GM23338 (cell line): ENCODE measurements around the gene MCAT. TPM values are rescaled to one million over a fixed set of nuclear protein-coding genes. Genes with fewer than 3 reads are reported as not detected.
A peak's percentile ranks its signal among the peaks of the same experiment; 100 is the strongest.

Experiments
- ATAC-seq: fragments of 200-7000 bp; cut with Tn5 transposase; 3 replicates; pipeline ENCODE4 v1.9.1; 2020
- DNase-seq: peaks from one replicate; pipeline ENCODE4 v3.0.0-alpha.2; 2015; ENCODE audit warnings: low spot score
- H2AFZ ChIP-seq: fragments of 200-600 bp; sonication (generic); 2 replicates; pipeline ENCODE4 v1.8.0; 2016; ENCODE audit warnings: antibody characterized with exemption, mild to moderate bottlenecking, moderate library complexity
- H3F3A ChIP-seq: fragments of 200-600 bp; sonication (generic); replicated peaks from 2 replicates; pipeline ENCODE4 v1.8.0; 2017; ENCODE audit warnings: antibody characterized with exemption, mixed run types, low read depth
- H3K27ac ChIP-seq: fragments of 200-600 bp; sonication (generic); 2 replicates; pipeline ENCODE4 v1.6.1; 2016; ENCODE audit warnings: low read depth
- H3K27me3 ChIP-seq: fragments of 200-600 bp; sonication (generic); 2 replicates; pipeline ENCODE4 v1.8.0; 2016; ENCODE audit warnings: mild to moderate bottlenecking, mixed run types, moderate library complexity; ENCODE audit not compliant: insufficient read depth
- H3K36me3 ChIP-seq: fragments of 200-600 bp; sonication (generic); 2 replicates; pipeline ENCODE4 v1.8.0; 2016; ENCODE audit warnings: mild to moderate bottlenecking; ENCODE audit not compliant: insufficient read depth
- H3K4me1 ChIP-seq: fragments of 200-600 bp; sonication (generic); 2 replicates; pipeline ENCODE4 v1.8.0; 2016; ENCODE audit warnings: mild to moderate bottlenecking, moderate library complexity; ENCODE audit not compliant: insufficient read depth
- H3K4me2 ChIP-seq: fragments of 200-600 bp; sonication (generic); 2 replicates; pipeline ENCODE4 v1.7.1; 2017; ENCODE audit warnings: mixed run types
- H3K4me3 ChIP-seq: fragments of 200-600 bp; sonication (generic); 2 replicates; pipeline ENCODE4 v1.6.1; 2016; ENCODE audit warnings: mixed run types
- H3K79me2 ChIP-seq: fragments of 200-600 bp; sonication (generic); replicated peaks from 2 replicates; pipeline ENCODE4 v1.8.0; 2017; ENCODE audit warnings: mild to moderate bottlenecking; ENCODE audit not compliant: insufficient read depth
- H3K9me2 ChIP-seq: fragments of 200-600 bp; sonication (generic); 2 replicates; pipeline ENCODE4 v1.8.0; 2017; ENCODE audit not compliant: insufficient read depth
- H4K20me1 ChIP-seq: fragments of 200-600 bp; sonication (generic); replicated peaks from 2 replicates; pipeline ENCODE4 v1.8.0; 2017; ENCODE audit warnings: mild to moderate bottlenecking; ENCODE audit not compliant: insufficient read depth
- H3K27ac Mint-ChIP-seq: 2 replicates; pipeline ENCODE4 v1.8.0; 2020; ENCODE audit warnings: inconsistent platforms, mild to moderate bottlenecking, moderate library complexity, mixed read lengths
- H3K27me3 Mint-ChIP-seq: 3 replicates; pipeline ENCODE4 v1.8.0; 2022; ENCODE audit warnings: low read depth, mild to moderate bottlenecking, moderate library complexity, mixed read lengths, inconsistent platforms; ENCODE audit not compliant: insufficient read depth, poor library complexity
- H3K36me3 Mint-ChIP-seq: 3 replicates; pipeline ENCODE4 v1.8.0; 2021; ENCODE audit warnings: low read depth, mild to moderate bottlenecking, inconsistent platforms, moderate library complexity, mixed read lengths
- H3K4me1 Mint-ChIP-seq: 3 replicates; pipeline ENCODE4 v1.8.0; 2020; ENCODE audit warnings: mild to moderate bottlenecking, inconsistent platforms, mixed read lengths
- H3K4me3 Mint-ChIP-seq: 3 replicates; pipeline ENCODE4 v1.8.0; 2021; ENCODE audit warnings: moderate library complexity, mild to moderate bottlenecking, inconsistent platforms, mixed read lengths
- H3K9me3 Mint-ChIP-seq: 3 replicates; pipeline ENCODE4 v1.8.0; 2020; ENCODE audit warnings: moderate library complexity, mild to moderate bottlenecking, inconsistent platforms, mixed read lengths
- CTCF ChIP-seq, 2 experiments: fragments of 200-600 bp in 1 of 2; sonication (generic) in 1 of 2; conservative IDR thresholded peaks; 2 replicates each; pipeline versions ENCODE4 v1.5.1 to v1.6.1; 2016 to 2017; ENCODE audit warnings: antibody characterized with exemption in 2 of 2, low read depth in 2 of 2, mild to moderate bottlenecking in 2 of 2, moderate library complexity in 1 of 2
- ETS1 ChIP-seq: IDR thresholded peaks from 2 replicates; pipeline ENCODE4 v1.6.1; 2016; ENCODE audit warnings: antibody characterized with exemption
- EZH2phosphoT487 ChIP-seq: fragments of 200-600 bp; sonication (generic); IDR thresholded peaks from one replicate; pipeline ENCODE4 v1.8.1; 2018; ENCODE audit warnings: antibody characterized with exemption; ENCODE audit not compliant: unreplicated experiment
- JUNB ChIP-seq: IDR thresholded peaks from one replicate; pipeline ENCODE4 v1.6.1; 2016; ENCODE audit warnings: antibody characterized with exemption; ENCODE audit not compliant: unreplicated experiment
- NANOG ChIP-seq: IDR thresholded peaks from 2 replicates; pipeline ENCODE4 v1.6.1; 2016; ENCODE audit warnings: antibody characterized with exemption, borderline replicate concordance
- REST ChIP-seq: IDR thresholded peaks from one replicate; pipeline ENCODE4 v1.6.1; 2018; ENCODE audit warnings: antibody characterized with exemption; ENCODE audit not compliant: unreplicated experiment
- STAT1 ChIP-seq: IDR thresholded peaks from one replicate; pipeline ENCODE4 v1.6.1; 2016; ENCODE audit warnings: antibody characterized with exemption; ENCODE audit not compliant: unreplicated experiment
- ZNF114 ChIP-seq: fragments of 250-450 bp; sonication (Bioruptor Pico); IDR thresholded peaks from 2 replicates; pipeline ENCODE4 v1.5.0; 2020; ENCODE audit warnings: mild to moderate bottlenecking, moderate library complexity
- polyA plus RNA-seq: library from polyadenylated mRNA; unstranded; fragments of >200 nt; fragmentation: Nextera tagmentation; extraction: Ambion mirVana; gene quantifications from 2 replicates; pipeline ENCODE4 v1.2.1, GENCODE V29; 2016
- total RNA-seq: library from RNA; depleted of rRNA; stranded (reverse); fragments of >200 nt; shearing (Covaris generic); gene quantifications from 2 replicates; pipeline ENCODE4 v1.2.3, GENCODE V29; 2014

The MCAT gene
- total and polyA plus RNA-seq, 2 experiments from 2014 or later = 9.7 to 16.9 TPM

- Histone ChIP-seq H2AFZ (no peak overlapping the region), H3K4me2 (no peak overlapping the region), H3K36me3 (peaks cover 5% of the 10 kb centered on the region; the same call in 1 of the 2 replicates), H3K79me2 (no peaks in the 10 kb centered on the region), H3K9me2 (no peaks in the 10 kb centered on the region), H3K4me3 (no peak overlapping the region), H3K4me1 (no peaks in the 10 kb centered on the region), H3K27me3 (no peaks in the 10 kb centered on the region), H3K27ac (no peak overlapping the region), H4K20me1 (no peaks in the 10 kb centered on the region), H3F3A (0 out of 2 replicates have a peak, but pooled peaks cover 5% of the 10 kb centered on the region)
- no peak overlapping the region; the same call in 2 of the 3 replicates for H3K4me3 Mint-ChIP-seq
- ATAC-seq (peak; percentile 23), DNase-seq (peak; percentile 26)
- H3K27me3 Mint-ChIP-seq = peaks cover 4% of the 10 kb centered on the region
- H3K27ac Mint-ChIP-seq = no peak overlapping the region
- H3K36me3 Mint-ChIP-seq = peaks cover 40% of the 10 kb centered on the region
- H3K9me3 Mint-ChIP-seq = peaks cover 3% of the 10 kb centered on the region; the same call in 1 of the 3 replicates
- no peaks in the 10 kb centered on the region; the same call in 2 of the 3 replicates for H3K4me1 Mint-ChIP-seq
- no peak for TF ChIP-seq ZNF114 (CRISPR knock-in tag)
- peak in 1 of 2 experiments; percentile 44; a peak in 1 of 4 replicates for TF ChIP-seq CTCF (conservative IDR thresholded peaks at IDR 0.05; ENCODE audit: low read depth in 2 of 2)
Measured at GRCh38 chr22:43166132-43166930, 23.1 kb upstream of the MCAT start.

- Histone ChIP-seq H3K4me3 (no peak overlapping the region), H4K20me1 (no peaks in the 10 kb centered on the region), H3K36me3 (no peaks in the 10 kb centered on the region), H3K79me2 (no peaks in the 10 kb centered on the region), H3F3A (0 out of 2 replicates have a peak, but pooled peaks cover 5% of the 10 kb centered on the region), H3K4me1 (no peaks in the 10 kb centered on the region), H2AFZ (no peak overlapping the region), H3K9me2 (no peaks in the 10 kb centered on the region), H3K27ac (no peak overlapping the region), H3K4me2 (no peak overlapping the region), H3K27me3 (no peaks in the 10 kb centered on the region)
- H3K4me1 Mint-ChIP-seq = no peaks in the 10 kb centered on the region; the same call in 2 of the 3 replicates
- H3K27ac Mint-ChIP-seq = no peak overlapping the region; the same call in 1 of the 2 replicates
- DNase-seq (peak; percentile 17), ATAC-seq (no peak)
- no peak for TF ChIP-seq NANOG
- H3K27me3 Mint-ChIP-seq = peaks cover 4% of the 10 kb centered on the region
- H3K4me3 Mint-ChIP-seq = no peak overlapping the region
- peaks cover 3% of the 10 kb centered on the region; the same call in 1 of the 3 replicates for H3K9me3 Mint-ChIP-seq
- peaks cover 25% of the 10 kb centered on the region for H3K36me3 Mint-ChIP-seq
Measured at GRCh38 chr22:43164636-43165035, 21.4 kb upstream of the MCAT start.

GRCh38 chr22:43163241-43163795 is 20.1 kb upstream of the MCAT start:
- Histone ChIP-seq H3K4me2 (no peak overlapping the region), H4K20me1 (no peaks in the 10 kb centered on the region), H3K4me1 (no peaks in the 10 kb centered on the region), H2AFZ (no peak overlapping the region), H3K4me3 (no peak overlapping the region), H3K9me2 (no peaks in the 10 kb centered on the region), H3K27me3 (no peaks in the 10 kb centered on the region), H3K27ac (no peak overlapping the region), H3F3A (0 out of 2 replicates have a peak, but pooled peaks cover 5% of the 10 kb centered on the region), H3K79me2 (no peaks in the 10 kb centered on the region), H3K36me3 (no peaks in the 10 kb centered on the region)
- Mint-ChIP-seq H3K36me3 (peaks cover 18% of the 10 kb centered on the region), H3K27me3 (peaks cover 11% of the 10 kb centered on the region), H3K9me3 (peaks cover 3% of the 10 kb centered on the region; the same call in 1 of the 3 replicates), H3K27ac (no peak overlapping the region), H3K4me3 (no peak overlapping the region), H3K4me1 (peaks cover 3% of the 10 kb centered on the region; the same call in 2 of the 3 replicates)
- DNase-seq (no peak), ATAC-seq (no peak)
- TF ChIP-seq ZNF114 (CRISPR knock-in tag) = no peak
- no peak for TF ChIP-seq STAT1
- no peak for TF ChIP-seq ETS1
- no peak for TF ChIP-seq JUNB
- TF ChIP-seq EZH2phosphoT487 = no peak
- no peak for TF ChIP-seq CTCF (conservative IDR thresholded peaks at IDR 0.05; ENCODE audit: low read depth in 2 of 2)
- no peak for TF ChIP-seq REST
